Peyer's patch (tissue), 4 donors: ENCODE results near the gene IPO4. TPM values are rescaled to one million over a fixed set of nuclear protein-coding genes. Genes with fewer than 3 reads are reported as not detected.
"Not testable (repeated sequence)": the region's sequence is repeated elsewhere in the genome, so short reads cannot be mapped to it uniquely, and the experiment has no call there.

Experiments used
- DNase-seq, 3 donors: peaks; one replicate each; pipeline ENCODE4 v3.0.0-alpha.2; 2017 to 2019
- H3K27ac ChIP-seq, 4 donors: fragments of 200-600 bp; sonication (generic); one replicate each; pipeline ENCODE4 v1.5.1; 2016 to 2019
- H3K27me3 ChIP-seq, 2 donors: fragments of 200-600 bp; sonication (generic); one replicate each; pipeline ENCODE4 v1.5.1; 2019
- H3K36me3 ChIP-seq, 3 donors: fragments of 200-600 bp; sonication (generic); one replicate each; pipeline ENCODE4 v1.5.1; 2016 to 2019
- H3K4me1 ChIP-seq, 4 donors: fragments of 200-600 bp; sonication (generic); one replicate each; pipeline ENCODE4 v1.5.1; 2016 to 2019
- H3K4me3 ChIP-seq, 4 donors: fragments of 200-600 bp; sonication (generic); 1 replicate in 3 of 4; 2 replicates in 1 of 4; pipeline ENCODE4 v1.5.1; 2016 to 2019; ENCODE audit warnings: mild to moderate bottlenecking in 1 of 4
- H3K9me3 ChIP-seq, 4 donors: fragments of 200-600 bp; sonication (generic); one replicate each; pipeline ENCODE4 v1.5.1; 2016 to 2019; ENCODE audit warnings: mild to moderate bottlenecking in 1 of 4
- POLR2A ChIP-seq, 2 donors: fragments of 450-650 bp; IDR thresholded peaks; one replicate each; pipeline ENCODE4 v1.5.1; 2017; ENCODE audit warnings: antibody characterized with exemption in 2 of 2, mild to moderate bottlenecking in 2 of 2, moderate library complexity in 2 of 2
- total RNA-seq, 4 donors: library from RNA; depleted of rRNA; stranded (reverse); fragments of >200 nt; gene quantifications; one replicate each; pipeline ENCODE4 v1.1.0, GENCODE V29; 2016
- TF ChIP-seq, protein P1 (sequence below), 6 experiments: fragments of 450-650 bp in 4 of 6; fragments of 200-600 bp in 2 of 6; sonication (generic) in 1 of 6; IDR thresholded peaks; one replicate each; pipeline ENCODE4 v1.5.1; 2017 to 2019; ENCODE audit warnings: antibody characterized with exemption in 6 of 6, mild to moderate bottlenecking in 3 of 6, moderate library complexity in 1 of 6

Gene IPO4
- total RNA-seq, 4 donors from 2014 or later, result 12.8 to 56.9 (median 34.2) TPM

DNA sequence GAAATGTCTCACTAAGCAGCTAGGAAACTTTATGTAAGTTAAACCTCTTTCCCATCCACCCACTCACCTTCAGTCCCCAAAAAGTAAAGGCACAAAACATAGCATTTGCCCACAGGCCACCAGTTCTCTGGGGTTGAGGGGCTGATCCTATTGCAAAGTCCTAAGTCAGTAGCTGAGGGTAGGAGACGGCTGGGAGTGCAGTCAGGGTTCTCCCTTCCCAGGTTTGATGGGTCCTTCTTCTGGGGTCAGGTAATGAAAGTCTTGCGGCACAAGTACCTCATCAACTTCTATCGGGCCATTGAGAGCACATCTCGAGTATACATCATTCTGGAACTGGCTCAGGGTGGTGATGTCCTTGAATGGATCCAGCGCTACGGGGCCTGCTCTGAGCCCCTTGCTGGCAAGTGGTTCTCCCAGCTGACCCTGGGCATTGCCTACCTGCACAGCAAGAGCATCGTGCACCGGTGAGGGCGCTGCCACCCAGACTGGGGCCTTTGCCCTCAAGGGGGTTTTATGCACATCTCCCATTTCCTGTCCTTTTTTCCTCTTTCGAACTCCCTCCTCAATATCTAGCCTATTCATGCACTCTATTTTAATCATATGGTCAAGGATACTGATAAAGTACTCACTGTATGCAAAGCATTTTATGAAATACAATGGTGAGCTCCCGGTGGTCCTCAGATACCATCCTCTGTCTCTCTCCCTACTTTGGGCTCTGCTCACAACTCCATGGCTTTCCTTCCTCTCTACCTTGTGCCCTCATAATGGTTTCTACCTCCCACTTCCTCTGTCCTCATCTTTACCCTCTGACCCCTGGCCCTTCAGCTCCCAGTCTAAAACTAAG lies 17.9 kb upstream of the IPO4 start:
- Histone ChIP-seq H3K4me3 (no peak overlapping the region), H3K36me3 (peaks cover 0 to 75% (median 0%) of the 10 kb centered on the region in 3 donors), H3K9me3 (no peaks in the 10 kb centered on the region), H3K4me1 (no peaks in the 10 kb centered on the region), H3K27ac (no peak overlapping the region), H3K27me3 (no peaks in the 10 kb centered on the region)
- TF ChIP-seq, protein P1, sequence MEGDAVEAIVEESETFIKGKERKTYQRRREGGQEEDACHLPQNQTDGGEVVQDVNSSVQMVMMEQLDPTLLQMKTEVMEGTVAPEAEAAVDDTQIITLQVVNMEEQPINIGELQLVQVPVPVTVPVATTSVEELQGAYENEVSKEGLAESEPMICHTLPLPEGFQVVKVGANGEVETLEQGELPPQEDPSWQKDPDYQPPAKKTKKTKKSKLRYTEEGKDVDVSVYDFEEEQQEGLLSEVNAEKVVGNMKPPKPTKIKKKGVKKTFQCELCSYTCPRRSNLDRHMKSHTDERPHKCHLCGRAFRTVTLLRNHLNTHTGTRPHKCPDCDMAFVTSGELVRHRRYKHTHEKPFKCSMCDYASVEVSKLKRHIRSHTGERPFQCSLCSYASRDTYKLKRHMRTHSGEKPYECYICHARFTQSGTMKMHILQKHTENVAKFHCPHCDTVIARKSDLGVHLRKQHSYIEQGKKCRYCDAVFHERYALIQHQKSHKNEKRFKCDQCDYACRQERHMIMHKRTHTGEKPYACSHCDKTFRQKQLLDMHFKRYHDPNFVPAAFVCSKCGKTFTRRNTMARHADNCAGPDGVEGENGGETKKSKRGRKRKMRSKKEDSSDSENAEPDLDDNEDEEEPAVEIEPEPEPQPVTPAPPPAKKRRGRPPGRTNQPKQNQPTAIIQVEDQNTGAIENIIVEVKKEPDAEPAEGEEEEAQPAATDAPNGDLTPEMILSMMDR (IDR thresholded peaks at IDR 0.05), result no peak
- DNase-seq, result no peak

DNA sequence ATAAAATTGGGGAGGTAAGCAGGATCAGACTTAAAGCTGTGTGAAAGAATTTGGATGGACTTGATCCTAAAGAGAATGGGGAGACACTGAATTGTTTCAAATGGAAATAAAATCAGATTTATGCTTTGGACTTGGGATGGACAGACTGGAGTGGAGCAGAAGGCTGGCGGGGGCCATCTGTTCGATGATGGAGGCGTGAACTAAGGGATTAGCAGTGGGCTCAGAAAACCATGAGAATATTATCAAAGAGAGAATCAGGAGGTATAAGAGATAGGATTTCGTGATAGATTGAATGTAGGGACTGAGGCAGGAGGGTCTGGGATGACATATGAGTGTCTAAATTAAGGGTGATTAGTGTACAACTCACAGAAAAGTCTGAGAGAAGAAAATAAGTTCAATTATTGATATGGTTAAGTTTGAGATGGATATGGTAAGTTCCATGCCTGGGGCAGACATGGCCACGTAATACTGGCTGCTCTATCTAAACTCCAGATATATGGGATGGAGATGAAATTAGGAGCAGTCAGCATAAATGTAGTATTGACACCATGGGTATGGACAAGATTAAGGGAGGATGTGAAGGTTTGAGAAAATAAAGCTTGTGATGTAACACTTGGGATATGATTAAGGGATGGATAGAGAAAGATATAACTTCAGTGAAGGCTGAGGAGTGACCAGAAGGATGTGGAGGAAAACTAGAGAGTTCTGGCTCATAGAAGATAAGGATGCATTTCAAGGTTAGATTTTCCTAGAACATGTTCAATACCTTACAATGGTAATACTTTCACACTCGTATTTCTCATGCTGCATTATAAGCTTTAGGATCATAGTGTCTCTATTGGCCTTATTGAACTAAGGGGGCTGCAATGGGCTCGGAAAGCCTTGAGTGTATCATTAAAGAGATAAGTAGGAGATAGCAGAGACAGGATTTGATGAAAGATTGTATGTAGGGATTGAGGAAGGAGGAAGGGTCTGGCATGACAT lies 15.8 kb upstream of the IPO4 start:
- Histone ChIP-seq H3K4me3 (no peak overlapping the region), H3K27me3 (no peaks in the 10 kb centered on the region)

DNA sequence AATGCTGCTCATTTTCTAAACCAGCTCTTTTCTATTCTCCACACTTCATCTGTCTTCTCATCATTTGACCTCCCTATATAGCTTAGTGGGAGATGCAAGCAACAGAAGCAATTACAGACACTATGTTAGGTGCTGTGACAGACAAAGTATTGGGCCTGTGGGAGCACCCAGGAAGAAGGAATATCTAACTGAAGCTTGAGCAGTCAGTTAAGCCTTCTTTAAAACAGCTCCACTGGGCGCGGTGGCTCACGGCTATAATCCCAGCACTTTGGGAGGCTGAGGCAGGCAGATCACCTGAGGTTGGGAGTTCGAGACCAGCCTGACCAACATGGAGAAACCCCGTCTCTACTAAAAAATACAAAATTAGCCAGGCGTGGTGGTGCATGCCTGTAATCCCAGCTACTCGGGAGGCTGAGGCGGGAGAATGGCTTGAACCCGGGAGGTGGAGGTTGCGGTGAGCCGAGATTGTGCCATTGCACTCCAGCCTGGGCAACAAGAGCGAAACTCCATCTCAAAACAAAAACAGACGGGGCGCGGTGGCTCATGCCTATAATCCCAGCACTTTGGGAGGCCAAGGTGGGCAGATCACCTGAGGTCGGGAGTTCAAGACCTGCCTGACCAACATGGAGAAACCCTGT lies 14.8 kb upstream of the IPO4 start:
- not testable (repeated sequence) for H3K27me3 ChIP-seq, DNase-seq, H3K4me1 ChIP-seq, H3K9me3 ChIP-seq, H3K4me3 ChIP-seq, H3K27ac ChIP-seq
- H3K36me3 ChIP-seq, result peaks cover 0 to 56% (median 0%) of the 10 kb centered on the region in 3 donors

More for the DNA sequence above, 15.8 kb upstream of the IPO4 start:
- no peaks in the 10 kb centered on the region for H3K9me3 ChIP-seq
- no peak for DNase-seq
- no peaks in the 10 kb centered on the region for H3K4me1 ChIP-seq
- no peak overlapping the region for H3K27ac ChIP-seq
- TF ChIP-seq, protein P1 (IDR thresholded peaks at IDR 0.05), result no peak
- no peak for TF ChIP-seq POLR2A (IDR thresholded peaks at IDR 0.05)
- H3K36me3 ChIP-seq, result peaks cover 0 to 66% (median 0%) of the 10 kb centered on the region in 3 donors

DNA sequence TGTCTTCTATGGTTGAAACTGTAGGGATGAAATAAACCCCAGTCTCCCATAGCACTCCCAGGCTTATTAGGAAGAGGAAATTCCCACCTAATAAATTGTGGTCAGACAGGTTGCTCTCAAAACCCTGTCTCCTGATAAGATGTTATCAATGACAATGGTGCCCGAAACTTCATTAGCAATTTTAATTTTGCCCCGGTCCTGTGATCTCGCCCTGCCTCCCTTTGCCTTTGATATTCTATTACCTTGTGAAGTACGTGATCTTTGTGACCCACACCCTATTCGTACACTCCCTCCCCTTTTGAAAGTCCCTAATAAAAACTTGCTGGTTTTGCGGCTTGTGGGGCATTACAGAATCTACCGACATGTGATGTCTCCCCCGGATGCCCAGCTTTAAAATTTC lies 13.9 kb upstream of the IPO4 start:
- H3K27ac ChIP-seq, H3K4me3 ChIP-seq, DNase-seq, H3K27me3 ChIP-seq, H3K9me3 ChIP-seq: not testable (repeated sequence)
- Histone ChIP-seq H3K4me1 (peaks cover 0 to 15% (median 0%) of the 10 kb centered on the region in 4 donors), H3K36me3 (peaks cover 0 to 49% (median 0%) of the 10 kb centered on the region in 3 donors)

DNA sequence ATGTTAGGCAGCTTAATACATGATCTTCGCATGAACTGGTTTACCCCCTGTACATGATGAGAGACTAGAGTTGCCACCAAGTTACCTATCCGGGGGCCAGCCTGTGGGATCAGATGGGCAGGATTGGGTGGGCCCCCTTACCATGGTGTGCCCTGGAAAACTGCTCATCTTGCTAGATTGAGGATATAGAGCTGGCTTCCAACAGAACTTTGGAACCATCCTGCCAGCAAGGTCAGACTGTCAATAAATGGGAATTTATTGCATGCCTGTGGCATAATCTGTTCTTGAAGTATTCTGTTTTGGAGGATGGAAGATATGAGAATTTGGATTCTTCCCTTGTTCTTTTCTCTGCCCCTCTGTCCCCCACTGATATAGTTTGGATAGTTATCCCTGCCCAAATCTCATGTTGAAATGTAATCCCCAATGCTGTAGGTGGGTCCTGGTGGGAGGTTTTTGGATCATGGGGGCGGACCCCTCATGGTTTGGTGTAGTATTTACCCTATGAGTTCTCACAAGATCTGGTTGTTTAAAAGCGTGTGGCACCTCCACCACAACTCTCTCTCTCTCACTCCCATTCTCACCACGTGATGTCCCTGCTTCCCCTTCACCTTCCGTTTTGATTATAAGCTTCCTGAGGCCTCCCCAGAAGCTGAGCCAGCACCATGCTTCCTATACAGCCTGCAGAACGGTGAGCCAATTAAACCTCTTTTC lies 10.4 kb upstream of the IPO4 start:
- Histone ChIP-seq H3K4me1 (peaks cover 2 to 38% (median 9%) of the 10 kb centered on the region in 4 donors), H3K27me3 (no peaks in the 10 kb centered on the region), H3K36me3 (peaks cover 0 to 27% (median 0%) of the 10 kb centered on the region in 3 donors), H3K27ac (peak overlapping the region in 3 of 4 donors; percentile 4 to 76 (median 40)), H3K9me3 (no peaks in the 10 kb centered on the region), H3K4me3 (no peak overlapping the region)
- no peak for DNase-seq
- TF ChIP-seq POLR2A (IDR thresholded peaks at IDR 0.05), result no peak
- TF ChIP-seq, protein P1 (IDR thresholded peaks at IDR 0.05), result no peak

DNA sequence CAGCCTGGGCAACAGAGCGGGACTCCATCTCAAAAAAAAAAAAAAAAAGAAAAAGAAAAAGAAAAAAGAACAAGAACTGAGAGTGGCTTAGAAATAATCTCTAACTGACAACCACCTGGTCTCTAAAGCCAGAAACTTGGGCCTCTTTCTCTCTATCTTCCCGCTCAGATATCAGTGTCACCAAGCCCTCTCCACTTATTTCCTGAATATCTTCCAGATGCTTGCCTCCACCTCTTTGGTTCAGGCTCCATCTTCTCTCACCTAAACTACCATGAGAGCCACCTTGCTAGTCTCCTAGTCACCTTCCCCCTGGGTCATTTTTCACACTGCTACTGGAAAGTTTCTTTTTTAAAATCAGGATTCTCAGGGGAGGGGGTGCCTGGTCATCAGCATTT lies 8.4 kb upstream of the IPO4 start:
- peaks cover 2 to 38% (median 9%) of the 10 kb centered on the region in 4 donors for H3K4me1 ChIP-seq
- H3K4me3 ChIP-seq, result peak overlapping the region in 2 of 4 donors; percentile 97 to 98
- H3K27ac ChIP-seq, result peak overlapping the region in 2 of 4 donors; percentile 96 to 97
- no peaks in the 10 kb centered on the region for H3K9me3 ChIP-seq
- peaks cover 0 to 27% (median 0%) of the 10 kb centered on the region in 3 donors for H3K36me3 ChIP-seq
- TF ChIP-seq, protein P1 (IDR thresholded peaks at IDR 0.05), result no peak
- no peak for TF ChIP-seq POLR2A (IDR thresholded peaks at IDR 0.05)
- DNase-seq, result no peak
- H3K27me3 ChIP-seq, result no peaks in the 10 kb centered on the region
